NCI-H748 treated with DMSO at 0.1 percent for 48 hours (cell line): Measurements from ENCODE around the gene OR2A7.
"Not testable (repeated sequence)": the region's sequence is repeated elsewhere in the genome, so short reads cannot be mapped to it uniquely, and the experiment has no call there.

Experiments used
- DNase-seq: peaks from one replicate; lab custom pipeline; 2025; lab: John Stamatoyannopoulos, UW

The OR2A7 gene, protein sequence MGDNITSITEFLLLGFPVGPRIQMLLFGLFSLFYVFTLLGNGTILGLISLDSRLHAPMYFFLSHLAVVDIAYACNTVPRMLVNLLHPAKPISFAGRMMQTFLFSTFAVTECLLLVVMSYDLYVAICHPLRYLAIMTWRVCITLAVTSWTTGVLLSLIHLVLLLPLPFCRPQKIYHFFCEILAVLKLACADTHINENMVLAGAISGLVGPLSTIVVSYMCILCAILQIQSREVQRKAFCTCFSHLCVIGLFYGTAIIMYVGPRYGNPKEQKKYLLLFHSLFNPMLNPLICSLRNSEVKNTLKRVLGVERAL

DNA sequence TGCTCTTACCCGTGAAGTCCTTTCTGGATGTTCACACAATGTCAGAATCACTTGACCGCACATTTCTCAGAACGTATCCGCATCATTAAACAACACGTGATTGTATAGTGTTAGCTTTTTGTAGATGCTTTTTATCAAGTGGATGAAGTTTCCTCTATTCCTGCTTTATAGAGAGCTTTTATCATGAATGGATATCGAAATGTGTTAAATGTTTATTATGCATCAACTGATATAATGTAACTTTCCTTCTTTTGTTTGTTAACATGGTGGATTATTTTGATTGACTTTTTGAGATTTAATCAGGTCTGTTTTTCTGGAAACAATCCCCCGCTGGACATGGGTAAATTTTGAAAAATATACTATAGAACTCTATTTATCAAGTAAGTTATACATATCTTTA is at the start of gene OR2A7:
TSS of gene OR2A7 (minus strand) at position 101 of the 400 bp plus-strand sequence. CDS start 5,164 bp downstream, outside the sequence.
- not testable (repeated sequence) for DNase-seq

DNA sequence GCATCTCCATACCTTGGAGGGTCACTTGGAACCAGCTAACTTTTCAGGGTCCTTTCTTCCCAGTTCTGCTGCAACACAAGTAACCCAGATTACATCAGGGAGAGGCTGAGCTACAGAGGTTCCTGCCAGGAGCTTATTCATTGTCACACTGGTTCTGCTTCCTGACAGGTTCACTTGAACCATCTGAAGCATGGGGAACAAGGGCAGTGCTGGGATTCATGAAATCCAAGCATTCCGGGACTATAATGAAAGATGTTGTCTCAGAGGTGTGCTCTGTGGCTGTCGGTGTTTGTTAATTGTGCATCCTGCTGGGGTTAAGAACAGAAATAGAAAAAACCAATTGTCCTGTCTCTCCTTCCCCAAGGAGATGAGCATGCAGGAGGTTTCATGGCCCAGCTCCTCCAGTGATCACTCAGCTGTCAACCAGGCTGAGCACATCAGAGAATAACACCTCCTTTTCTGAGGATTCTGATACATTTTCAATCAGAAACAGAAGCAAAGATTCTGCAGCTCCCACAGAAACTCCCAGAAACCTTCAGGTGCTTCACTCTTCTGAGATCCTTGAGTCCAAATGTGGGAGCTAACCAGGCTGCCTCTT is 47.4 kb upstream of the OR2A7 start, which contains the start of gene OR2A1:
TSS of gene OR2A1 (plus strand) at position 548 of the 598 bp plus-strand sequence. CDS start 5,706 bp downstream, outside the sequence.
- DNase-seq, result not testable (repeated sequence)

DNA sequence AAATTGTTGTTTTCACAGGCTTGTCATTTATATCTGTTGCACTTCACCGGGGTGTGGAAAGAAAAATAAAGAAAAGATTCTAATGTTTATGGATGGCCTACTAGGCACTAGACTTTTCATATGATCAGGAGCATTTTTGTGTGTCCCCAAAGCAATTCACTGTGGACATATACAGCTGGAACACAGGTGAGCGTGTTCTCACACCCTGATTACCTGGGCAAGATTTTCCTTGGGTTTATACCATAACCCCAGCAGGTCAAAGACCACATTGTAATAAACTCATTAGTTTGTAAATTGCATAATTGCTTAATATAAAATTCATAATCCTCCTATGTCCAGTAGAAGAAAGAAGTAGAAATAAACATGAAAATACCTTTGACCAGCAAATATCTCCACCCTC is 46.6 kb upstream of the OR2A7 start:
- not testable (repeated sequence) for DNase-seq

DNA sequence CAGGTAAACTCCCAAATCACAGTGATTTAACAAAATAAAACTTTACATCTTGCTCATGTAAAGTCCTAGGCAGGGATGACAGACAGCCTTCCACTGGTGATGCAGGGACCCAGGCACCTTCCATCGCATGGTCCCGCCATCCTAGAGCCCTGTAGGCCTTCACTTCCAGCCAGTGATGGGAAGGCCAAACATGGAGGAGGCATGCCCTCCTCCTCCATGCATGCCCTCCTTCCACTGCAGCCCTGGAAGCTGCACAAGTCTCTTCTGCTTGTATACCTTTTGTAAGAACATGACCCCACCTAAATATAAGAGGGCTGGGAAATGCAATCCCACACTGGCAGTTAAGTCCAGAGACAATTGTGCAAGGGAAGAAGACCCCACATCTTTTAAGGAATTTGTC is 45.1 kb upstream of the OR2A7 start:
- DNase-seq, result not testable (repeated sequence)

DNA sequence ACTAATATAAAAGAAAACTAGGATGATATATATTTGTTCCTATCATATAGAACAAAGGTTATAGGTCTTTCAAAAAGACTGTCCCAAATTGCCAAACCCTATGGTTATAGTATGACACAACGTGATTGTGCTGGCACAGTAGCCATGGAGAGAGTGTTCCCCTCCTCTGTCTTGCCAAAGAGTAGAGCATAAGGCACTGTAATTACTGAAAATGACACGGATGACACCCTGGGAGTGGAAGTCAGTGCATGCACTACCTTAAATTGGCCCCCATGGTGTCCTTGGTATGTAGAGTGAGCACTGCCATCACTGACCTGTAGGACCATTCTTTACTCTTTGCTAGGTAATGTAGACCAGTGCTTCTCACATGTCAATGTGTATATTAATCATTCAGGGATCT is 40.6 kb upstream of the OR2A7 start:
- DNase-seq, result not testable (repeated sequence)

DNA sequence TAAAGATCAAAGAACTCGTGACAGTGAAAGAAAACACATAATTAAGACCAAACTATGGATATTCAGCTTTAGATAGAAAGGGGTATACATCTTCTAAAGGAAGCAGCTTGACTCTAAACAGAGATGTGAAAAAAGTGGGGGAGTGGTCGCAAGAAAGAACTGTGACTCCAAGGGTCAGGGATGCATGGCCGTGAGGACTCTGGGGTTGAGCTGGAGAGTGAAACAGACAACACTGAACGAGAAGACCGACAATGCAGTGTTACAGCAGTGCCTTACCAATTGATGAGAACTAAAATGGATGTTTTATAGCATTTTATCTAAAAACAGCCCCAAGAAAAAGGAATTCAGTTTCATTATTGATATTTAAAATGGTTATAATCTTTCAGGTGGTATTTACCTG is 39.0 kb upstream of the OR2A7 start:
- DNase-seq, result not testable (repeated sequence)

DNA sequence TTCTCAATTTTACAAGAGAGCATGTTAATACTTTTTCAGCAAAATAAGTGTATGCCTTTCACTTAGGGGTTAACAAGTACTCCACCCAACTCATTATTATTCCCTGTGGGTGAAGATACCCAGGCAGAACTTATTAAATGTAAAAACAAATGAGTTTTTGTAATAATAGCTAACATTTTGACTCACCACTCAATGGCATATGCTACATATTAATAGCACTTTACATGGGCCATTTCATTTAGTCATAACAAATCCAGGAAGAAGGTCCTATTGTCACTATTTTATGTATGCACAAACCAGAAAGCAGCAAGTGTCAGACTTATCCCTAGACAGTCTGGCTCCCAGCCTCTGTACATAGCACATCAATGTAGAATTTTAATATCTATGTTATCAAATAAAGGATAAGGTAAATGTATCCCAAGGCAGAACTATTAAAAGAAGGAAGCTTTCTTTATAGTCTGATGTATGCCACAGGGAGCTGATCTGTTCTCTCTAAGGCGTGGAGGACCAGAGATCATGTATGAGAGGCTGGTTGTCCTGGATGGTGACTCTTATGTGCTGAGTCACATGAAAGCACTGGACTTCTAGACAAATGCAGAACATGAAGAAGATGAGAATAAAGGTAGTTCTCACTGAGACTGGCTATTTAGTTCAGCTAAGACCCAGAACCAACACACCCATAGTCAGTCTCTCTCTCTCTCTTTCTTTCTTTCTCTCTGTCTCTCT is 38.1 kb upstream of the OR2A7 start:
- not testable (repeated sequence) for DNase-seq

DNA sequence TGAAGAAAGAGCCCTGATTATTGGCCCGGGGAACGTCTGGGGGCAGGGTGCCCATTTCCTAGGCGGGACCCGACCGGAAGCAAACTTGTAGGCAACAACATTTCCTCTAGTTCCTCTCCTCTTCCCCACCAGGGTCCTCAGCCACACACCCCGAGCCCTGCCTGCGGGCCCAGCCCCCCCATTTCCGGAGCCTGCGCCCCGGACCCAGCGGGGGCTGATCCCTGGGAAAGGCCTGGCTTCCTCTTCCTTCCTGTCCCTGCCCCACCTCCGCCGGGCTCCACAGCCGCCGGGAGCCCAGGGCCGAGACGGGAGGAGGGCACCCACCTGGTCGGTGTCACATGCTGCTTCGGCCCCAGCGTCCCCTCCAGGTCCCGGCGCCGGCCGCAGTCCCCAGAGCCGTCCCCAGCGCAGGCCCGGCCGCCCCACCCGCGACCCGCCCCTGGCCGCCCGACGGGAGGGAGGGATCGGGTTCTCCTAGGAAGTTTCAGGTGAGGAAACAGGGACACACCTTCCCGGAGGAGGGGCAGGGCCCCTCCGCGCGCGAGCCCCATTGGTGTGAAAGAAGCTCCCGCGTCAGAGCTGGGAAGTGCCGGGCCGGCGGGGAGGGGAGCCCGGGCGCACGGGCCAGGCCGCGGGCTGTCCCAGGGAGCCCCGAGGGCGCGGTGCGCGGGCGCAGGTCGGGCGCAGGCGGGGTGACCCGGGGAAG is 29.4 kb upstream of the OR2A7 start:
- DNase-seq, result not testable (repeated sequence)

DNA sequence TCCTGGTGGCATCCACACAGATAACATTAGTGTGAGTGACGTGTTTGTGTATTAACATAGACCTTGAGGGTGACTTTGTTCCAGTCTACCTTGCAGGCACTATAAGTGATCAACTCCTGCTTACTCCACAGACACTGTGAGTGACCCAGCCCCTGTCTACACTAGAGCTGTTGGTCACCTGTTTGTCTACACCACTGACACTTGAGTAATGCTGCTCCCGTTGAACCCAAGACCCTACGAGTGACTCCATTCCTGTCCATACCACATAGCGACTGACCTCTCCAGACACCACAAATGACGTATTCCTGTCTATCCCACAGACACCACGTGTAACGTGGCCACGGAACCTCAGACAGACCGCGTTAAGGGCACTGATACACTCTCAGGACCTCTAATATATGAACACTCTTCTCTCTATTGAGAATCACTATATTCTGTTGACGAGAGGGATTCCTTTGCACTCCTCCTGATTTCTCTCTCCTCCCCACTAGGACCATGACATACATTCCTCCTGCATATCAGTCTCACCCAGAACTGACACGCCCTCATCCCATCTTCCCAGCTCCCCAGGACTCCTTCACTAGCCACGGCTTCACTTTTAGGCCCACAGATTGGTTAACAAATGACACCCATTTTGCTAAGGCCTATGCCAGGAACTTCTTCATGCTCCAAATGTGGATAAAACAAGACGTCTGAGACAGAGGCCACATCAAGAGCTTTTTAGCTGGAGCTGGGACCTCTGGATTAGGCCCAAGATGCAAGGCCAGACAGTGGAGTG is 28.0 kb upstream of the OR2A7 start:
- DNase-seq, result not testable (repeated sequence)

DNA sequence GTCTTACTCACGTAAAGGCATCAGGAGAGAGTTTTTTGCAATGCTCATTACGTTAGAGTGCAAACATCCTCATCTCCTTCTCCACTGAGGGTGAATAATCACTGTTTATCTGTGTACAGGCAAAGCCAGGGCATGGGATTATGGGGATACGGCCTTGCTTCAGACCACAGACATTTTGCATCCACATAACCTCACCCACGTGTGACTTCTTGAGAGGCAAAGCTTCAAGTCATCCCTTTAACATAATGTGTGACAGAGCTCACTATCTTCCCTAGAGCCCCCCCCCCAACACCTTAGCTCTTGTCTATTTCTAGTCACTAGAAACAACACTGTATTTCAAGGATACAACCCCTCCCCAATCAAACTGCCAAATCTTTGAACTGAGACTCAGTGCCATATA is 27.0 kb upstream of the OR2A7 start:
- not testable (repeated sequence) for DNase-seq

DNA sequence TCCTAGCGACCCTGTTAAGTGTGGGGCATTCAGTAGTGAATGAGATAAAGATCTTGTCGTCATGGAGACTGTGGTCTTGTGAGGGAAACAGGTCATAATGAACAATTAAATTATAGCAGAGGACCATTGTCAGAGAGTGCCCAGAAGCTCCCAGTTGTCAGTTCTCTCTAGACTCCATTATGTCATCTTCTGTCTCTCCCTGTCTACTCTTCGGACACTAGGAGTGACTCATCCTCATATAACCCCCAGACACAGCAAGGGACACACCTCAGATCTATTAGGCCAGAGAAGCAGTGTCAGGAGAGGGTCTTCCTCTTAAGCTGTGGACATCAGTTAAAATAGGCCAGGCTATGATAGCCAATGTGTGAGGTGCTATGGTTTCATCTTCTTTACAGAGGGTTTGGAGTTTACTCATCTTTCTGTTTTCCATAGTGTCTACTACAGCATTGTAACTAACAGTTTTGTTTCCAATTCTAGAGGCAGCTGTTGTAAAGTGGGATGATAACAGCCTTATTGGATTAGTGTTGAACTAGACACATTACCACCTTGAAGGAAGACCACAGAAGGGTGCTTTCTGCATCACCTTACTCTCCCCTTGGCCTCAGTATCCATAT is 22.7 kb upstream of the OR2A7 start:
- DNase-seq, result not testable (repeated sequence)

DNA sequence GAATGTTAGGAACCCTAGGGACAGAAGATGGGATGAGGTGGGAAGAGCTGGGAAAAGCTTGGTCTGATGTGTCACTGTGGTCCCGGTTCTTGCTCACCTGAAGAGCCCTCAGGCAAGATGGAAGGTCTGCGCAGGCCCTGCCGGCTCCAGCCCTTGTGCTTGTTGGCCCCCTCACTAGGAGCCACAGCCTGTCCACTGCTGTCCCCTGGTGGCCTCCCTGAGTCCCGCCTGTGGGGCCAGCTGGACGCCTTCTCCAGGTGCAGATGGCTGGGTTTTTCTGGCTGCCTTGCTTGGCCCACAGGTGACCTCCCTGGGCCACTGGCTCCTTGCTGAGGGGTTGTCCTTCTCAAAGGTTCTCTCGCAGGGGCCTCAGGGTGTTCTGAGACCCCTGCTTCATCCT is 19.1 kb upstream of the OR2A7 start:
- DNase-seq, result not testable (repeated sequence)

DNA sequence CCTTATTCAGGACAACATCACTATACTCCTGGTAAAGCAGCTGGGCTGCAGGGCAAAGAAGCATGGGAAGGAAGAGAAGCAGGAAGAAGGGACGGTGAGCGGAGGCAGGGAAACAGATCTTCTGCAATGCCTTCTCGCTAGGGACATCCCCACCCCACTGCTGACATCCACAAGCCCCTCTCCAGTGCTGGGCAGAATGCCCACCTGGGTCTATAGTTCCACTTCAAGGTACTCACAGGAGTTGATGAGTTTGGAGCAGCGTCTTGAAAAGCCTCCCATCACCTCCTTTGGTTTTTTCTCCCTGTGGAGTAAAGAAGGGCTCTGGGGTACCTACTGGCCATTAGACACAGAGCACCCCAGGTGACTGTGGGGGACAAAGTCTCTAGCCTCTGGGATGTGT is 17.9 kb upstream of the OR2A7 start:
- DNase-seq, result not testable (repeated sequence)

DNA sequence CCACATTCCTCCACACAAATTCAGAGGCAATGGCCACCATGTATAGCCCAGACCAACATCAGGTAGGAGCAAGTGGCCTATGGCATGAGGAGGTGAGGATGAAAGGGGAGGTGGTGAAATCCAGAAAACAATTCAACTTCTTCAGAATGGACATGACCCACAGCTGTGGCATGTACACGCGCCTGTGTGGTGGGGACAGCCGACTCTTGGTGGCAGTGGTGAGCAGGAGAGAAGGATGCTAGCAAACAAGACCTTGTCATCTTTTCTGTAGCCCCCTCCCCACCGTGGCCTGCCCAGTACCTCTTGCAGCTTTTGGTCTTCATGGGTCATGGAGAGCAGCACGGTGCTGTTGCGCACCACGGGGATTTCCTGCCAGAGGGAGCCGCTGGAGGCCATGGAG is 17.4 kb upstream of the OR2A7 start:
- DNase-seq, result not testable (repeated sequence)

DNA sequence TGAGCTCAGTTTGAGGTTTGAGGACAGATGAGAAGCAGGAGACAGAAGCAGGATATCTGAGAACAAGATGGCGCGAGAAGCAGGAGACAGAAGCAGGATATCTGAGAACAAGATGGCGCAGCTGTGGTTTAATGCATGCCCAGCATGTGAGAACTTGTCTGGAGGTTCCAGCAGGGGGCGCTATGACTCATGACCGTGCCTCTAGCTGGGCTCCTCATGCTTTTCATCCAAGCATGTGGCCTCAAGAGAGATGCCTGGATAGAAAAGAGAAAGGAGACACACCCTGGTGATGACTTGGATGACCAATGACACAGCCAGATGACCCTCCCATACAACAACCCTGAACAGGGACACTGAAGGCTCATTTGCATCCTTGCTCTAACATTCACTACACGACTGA is 15.4 kb upstream of the OR2A7 start:
- DNase-seq, result not testable (repeated sequence)

DNA sequence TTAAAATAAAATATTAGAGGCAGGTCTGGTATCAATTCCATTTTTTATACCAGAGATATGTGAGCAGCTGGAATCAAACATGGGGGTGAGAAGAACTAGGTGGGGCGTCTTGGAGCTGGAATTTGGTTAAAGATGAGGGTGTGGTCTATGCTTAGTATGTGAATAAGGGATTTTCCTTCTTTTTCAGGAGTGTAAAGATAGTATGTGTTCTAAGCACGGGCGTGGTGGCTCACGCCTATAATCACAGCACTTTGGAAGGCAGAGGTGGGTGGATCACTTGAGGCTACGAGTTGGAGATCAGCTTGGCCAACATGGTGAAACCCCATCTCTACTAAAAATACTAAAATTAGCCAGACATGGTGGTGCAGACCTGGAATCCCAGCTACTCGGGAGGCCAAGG is 10.7 kb upstream of the OR2A7 start:
- not testable (repeated sequence) for DNase-seq

DNA sequence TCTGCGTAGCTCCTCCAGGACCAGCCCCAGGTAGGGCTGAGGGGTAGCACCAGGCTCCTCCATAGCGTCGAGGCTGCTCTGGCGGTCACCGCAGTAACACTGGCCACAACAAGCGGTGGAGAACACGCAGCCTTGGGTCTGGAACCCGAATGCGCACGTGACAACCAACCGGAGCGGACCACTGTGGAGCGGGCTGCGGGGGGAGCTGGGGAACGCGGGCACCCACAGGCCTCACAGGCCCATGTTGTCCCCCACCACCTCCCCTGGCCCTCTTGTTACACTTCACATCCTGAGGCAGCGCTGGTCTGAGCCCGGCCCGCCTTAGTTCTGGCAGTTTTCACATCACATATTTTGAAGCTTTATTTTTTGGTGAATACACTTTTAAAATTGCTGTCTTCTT is 4.6 kb upstream of the OR2A7 start, which contains the start of gene CTAGE8:
TSS of gene CTAGE8 (minus strand) at position 101 of the 400 bp plus-strand sequence. CDS start at position 63, 38 bp downstream.
- not testable (repeated sequence) for DNase-seq

DNA sequence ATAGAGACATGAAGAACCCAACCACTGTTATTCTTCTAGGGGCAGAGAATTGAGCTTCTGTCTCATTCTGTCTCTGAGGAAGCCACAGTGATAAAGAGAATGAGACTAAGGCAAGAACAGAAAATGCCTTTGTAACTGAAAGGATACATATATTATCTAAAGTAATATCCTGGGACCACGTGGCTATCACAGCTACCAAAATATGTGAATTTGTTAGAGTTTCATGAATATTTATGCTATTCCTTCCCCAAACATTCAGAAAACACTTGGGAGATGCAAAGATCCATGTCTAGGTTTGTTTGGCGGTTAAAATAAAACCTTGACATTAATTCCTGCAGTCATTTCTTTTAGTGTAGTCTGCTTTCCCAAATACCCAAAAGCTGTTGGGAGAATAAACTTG is 2.5 kb downstream of the OR2A7 start:
- DNase-seq, result not testable (repeated sequence)

DNA sequence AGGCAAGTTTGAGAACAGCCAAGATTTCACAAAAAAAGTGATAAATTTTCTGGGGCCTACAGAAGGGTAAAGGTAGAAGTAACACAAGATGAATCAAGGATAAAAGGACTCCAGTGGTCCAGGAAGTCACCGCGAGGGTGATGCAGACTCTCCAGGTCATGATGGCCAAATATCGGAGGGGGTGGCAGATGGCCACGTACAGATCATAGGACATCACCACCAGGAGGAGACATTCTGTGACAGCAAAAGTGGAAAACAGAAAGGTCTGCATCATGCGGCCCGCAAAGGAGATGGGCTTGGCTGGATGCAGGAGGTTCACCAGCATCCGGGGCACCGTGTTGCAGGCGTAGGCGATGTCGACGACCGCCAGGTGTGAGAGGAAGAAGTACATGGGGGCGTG is 5.5 kb downstream of the OR2A7 start:
- DNase-seq, result not testable (repeated sequence)

DNA sequence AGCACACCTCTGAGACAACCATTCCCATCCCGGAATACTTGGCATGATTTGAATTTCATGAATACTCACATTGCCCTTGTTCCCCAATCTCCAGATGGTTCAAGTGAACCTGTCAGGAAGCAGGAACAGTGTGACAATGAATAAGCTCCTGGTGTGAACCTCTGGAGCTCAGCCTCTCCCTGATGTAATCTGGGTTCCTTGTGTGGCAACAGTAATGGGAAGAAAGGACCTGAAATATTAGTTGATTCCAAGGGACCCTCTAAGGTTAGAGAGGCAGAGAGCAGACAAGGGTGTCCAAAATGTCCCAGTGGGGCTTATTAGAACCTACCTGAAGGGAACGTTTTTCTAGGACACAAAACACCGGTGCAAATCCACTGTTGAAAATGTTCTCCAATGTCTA is 8.5 kb downstream of the OR2A7 start:
- DNase-seq, result no peak

DNA sequence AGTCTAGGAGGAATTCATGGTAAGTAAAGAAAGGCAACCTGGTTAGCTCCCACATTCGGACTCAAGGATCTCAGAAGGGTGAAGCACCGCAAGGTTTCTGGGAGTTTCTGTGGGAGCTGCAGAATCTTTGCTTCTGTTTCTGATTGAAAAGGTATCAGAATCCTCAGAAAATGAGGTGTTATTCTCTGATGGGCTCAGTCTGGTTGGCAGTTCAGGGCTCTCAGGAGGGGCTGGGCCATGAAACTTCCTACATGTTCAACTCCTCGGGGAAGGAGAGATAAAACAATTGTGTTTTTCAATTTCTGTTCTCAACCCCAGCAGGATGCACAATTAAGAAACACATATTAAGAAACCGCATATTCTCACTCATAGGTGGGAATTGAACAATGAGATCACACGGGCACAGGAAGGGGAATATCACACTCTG is 9.1 kb downstream of the OR2A7 start:
- no peak for DNase-seq
